WTC11 (cell line): ENCODE results near the gene TANC1. TPM values are rescaled to one million over a fixed set of nuclear protein-coding genes. Genes with fewer than 3 reads are reported as not detected.

Experiments
- ATAC-seq: fragments of 200-7000 bp; cut with Tn5 transposase; 2 replicates; pipeline ENCODE4 v1.10.0; 2021; ENCODE audit warnings: mild to moderate bottlenecking, moderate library complexity
- CTCF ChIA-PET: fragments of 300-600 bp; sonication (Branson Sonifier 250); formaldehyde crosslinking; loops from one replicate; lab custom pipeline; 2021; ENCODE audit warnings: antibody characterized with exemption; lab: Charles Lee
- POLR2A ChIA-PET: fragments of 350-600 bp; sonication (Branson Sonifier 250); formaldehyde crosslinking; loops from one replicate; lab custom pipeline; 2021; ENCODE audit warnings: antibody characterized with exemption; lab: Charles Lee
- DNase-seq: peaks from one replicate; pipeline ENCODE4 v3.0.0; 2021; ENCODE audit warnings: low spot score
- H3K27ac Mint-ChIP-seq: 2 replicates; pipeline ENCODE4 v1.8.0; 2021; ENCODE audit warnings: mixed read lengths
- H3K27me3 Mint-ChIP-seq: 2 replicates; pipeline ENCODE4 v1.8.0; 2021; ENCODE audit warnings: low read depth, mild to moderate bottlenecking, moderate library complexity, mixed read lengths
- H3K36me3 Mint-ChIP-seq: 2 replicates; pipeline ENCODE4 v1.8.0; 2021; ENCODE audit warnings: mixed read lengths
- H3K4me1 Mint-ChIP-seq: 2 replicates; pipeline ENCODE4 v1.8.0; 2022; ENCODE audit warnings: mixed read lengths
- H3K4me3 Mint-ChIP-seq: 2 replicates; pipeline ENCODE4 v1.8.0; 2021; ENCODE audit warnings: mild to moderate bottlenecking, moderate library complexity, mixed read lengths
- H3K9me3 Mint-ChIP-seq: 2 replicates; pipeline ENCODE4 v1.8.0; 2021; ENCODE audit warnings: mixed read lengths
- CREM ChIP-seq: sonication (generic); formaldehyde crosslinking; IDR thresholded peaks from 2 replicates; pipeline ENCODE4 v1.8.1; 2022; ENCODE audit warnings: mild to moderate bottlenecking, missing genetic modification reagents, moderate library complexity
- CTCF ChIP-seq: fragments of 200-600 bp; IDR thresholded peaks from 2 replicates; pipeline ENCODE4 v1.8.0; 2022; ENCODE audit warnings: antibody characterized with exemption
- ETV6 ChIP-seq: sonication (generic); formaldehyde crosslinking; IDR thresholded peaks from 2 replicates; pipeline ENCODE4 v1.8.1; 2022; ENCODE audit warnings: mild to moderate bottlenecking, missing genetic modification reagents
- FOXK1 ChIP-seq: sonication (generic); formaldehyde crosslinking; IDR thresholded peaks from 2 replicates; pipeline ENCODE4 v1.8.0; 2022; ENCODE audit warnings: mild to moderate bottlenecking, moderate library complexity, missing genetic modification reagents
- JUN ChIP-seq: sonication (generic); formaldehyde crosslinking; IDR thresholded peaks from 2 replicates; pipeline ENCODE4 v1.8.0; 2023; ENCODE audit warnings: mild to moderate bottlenecking, missing genetic modification reagents
- RORB ChIP-seq: fragments of 250-450 bp; sonication (Bioruptor Pico); IDR thresholded peaks from 2 replicates; pipeline ENCODE4 v1.9.0; 2021; ENCODE audit warnings: mild to moderate bottlenecking
- TCF7 ChIP-seq: sonication (generic); formaldehyde crosslinking; IDR thresholded peaks from 2 replicates; pipeline ENCODE4 v1.8.0; 2022; ENCODE audit warnings: mild to moderate bottlenecking, low read depth, missing genetic modification reagents, moderate library complexity
- TEAD1 ChIP-seq: sonication (generic); formaldehyde crosslinking; IDR thresholded peaks from 2 replicates; pipeline ENCODE4 v1.8.0; 2022; ENCODE audit warnings: mild to moderate bottlenecking, missing genetic modification reagents
- TEAD4 ChIP-seq: sonication (generic); formaldehyde crosslinking; IDR thresholded peaks from 2 replicates; pipeline ENCODE4 v1.8.0; 2022; ENCODE audit warnings: mild to moderate bottlenecking, missing genetic modification reagents
- ZMAT4 ChIP-seq: fragments of 250-450 bp; sonication (Bioruptor Pico); IDR thresholded peaks from 2 replicates; pipeline ENCODE4 v1.9.0; 2021; ENCODE audit warnings: mild to moderate bottlenecking
- ZNF219 ChIP-seq: sonication (generic); formaldehyde crosslinking; IDR thresholded peaks from 2 replicates; pipeline ENCODE4 v1.8.0; 2023; ENCODE audit warnings: missing genetic modification reagents, mild to moderate bottlenecking, borderline replicate concordance
- ZNF232 ChIP-seq: sonication (generic); formaldehyde crosslinking; IDR thresholded peaks from 2 replicates; pipeline ENCODE4 v1.8.0; 2022; ENCODE audit warnings: mild to moderate bottlenecking, missing genetic modification reagents
- ZNF416 ChIP-seq: fragments of 250-450 bp; sonication (Bioruptor Pico); IDR thresholded peaks from 2 replicates; pipeline ENCODE4 v1.9.0; 2021; ENCODE audit warnings: mild to moderate bottlenecking, inconsistent platforms
- ZNF423 ChIP-seq: fragments of 250-450 bp; sonication (Bioruptor Pico); IDR thresholded peaks from 2 replicates; pipeline ENCODE4 v2.1.2; 2022; ENCODE audit warnings: mild to moderate bottlenecking, moderate library complexity
- ZNF512 ChIP-seq: sonication (generic); formaldehyde crosslinking; IDR thresholded peaks from 2 replicates; pipeline ENCODE4 v1.8.1; 2022; ENCODE audit warnings: missing genetic modification reagents, borderline replicate concordance
- total RNA-seq: library from RNA; stranded (reverse); gene quantifications from 3 replicates; pipeline ENCODE4 v1.2.3, GENCODE V29; 2021
- TF ChIP-seq, protein P1 (sequence below): sonication (generic); formaldehyde crosslinking; IDR thresholded peaks from 2 replicates; pipeline ENCODE4 v1.8.1; 2022; ENCODE audit warnings: low read depth, missing genetic modification reagents, borderline replicate concordance
- TF ChIP-seq, protein P2 (sequence below): sonication (generic); formaldehyde crosslinking; IDR thresholded peaks from 2 replicates; pipeline ENCODE4 v1.8.0; 2022; ENCODE audit warnings: mild to moderate bottlenecking, missing genetic modification reagents
- TF ChIP-seq, protein P3 (sequence below): fragments of 250-450 bp; sonication (Bioruptor Pico); IDR thresholded peaks from 2 replicates; pipeline ENCODE4 v1.9.0; 2021; ENCODE audit warnings: moderate library complexity, mild to moderate bottlenecking, inconsistent platforms, borderline replicate concordance

Gene TANC1
- total RNA-seq, 1 experiment from 2014 or later: 11.6 TPM

- peaks cover 71% of the 10 kb centered on the region for H3K27me3 Mint-ChIP-seq
- no peak overlapping the region for H3K4me3 Mint-ChIP-seq
- no peaks in the 10 kb centered on the region for H3K9me3 Mint-ChIP-seq
- H3K4me1 Mint-ChIP-seq: peaks cover 18% of the 10 kb centered on the region
- ATAC-seq (no peak), DNase-seq (no peak)
- no peak overlapping the region for H3K27ac Mint-ChIP-seq
- H3K36me3 Mint-ChIP-seq: no peaks in the 10 kb centered on the region
- POLR2A ChIA-PET: no interaction called here
- TF ChIP-seq ZNF232 (no peak), FOXK1 (CRISPR knock-in tag) (no peak), ZNF416 (no peak), TCF7 (no peak), ZNF219 (no peak), CTCF (no peak)
- CTCF ChIA-PET: interaction anchor here (0.6 kb wide), 1 partner anchor 140 kb away, joined by 3 read pairs; no protein-coding TSS in a partner anchor
Measured at GRCh38 chr2:159209341-159210306, 241.2 kb downstream of the TANC1 start.

- peak overlapping the region; percentile 88 for H3K27ac Mint-ChIP-seq
- ChIA-PET POLR2A (no interaction called here), CTCF (interaction anchor here (0.6 to 2.0 kb wide), 7 partner anchors 9 to 244 kb away, joined by 3 to 4 read pairs (median 3); no protein-coding TSS in a partner anchor)
- ATAC-seq (peak; percentile 92), DNase-seq (peak; percentile 56)
- H3K9me3 Mint-ChIP-seq: no peaks in the 10 kb centered on the region
- no peaks in the 10 kb centered on the region; the same call in 1 of the 2 replicates for H3K36me3 Mint-ChIP-seq
- TF ChIP-seq TEAD1 (CRISPR knock-in tag) (peak; percentile 98), CREM (CRISPR knock-in tag) (peak; percentile 41; the same call in 1 of the 2 replicates), RORB (CRISPR knock-in tag) (no peak), ZNF423 (CRISPR knock-in tag) (peak; percentile 9; the same call in 1 of the 2 replicates), TEAD4 (peak; percentile 76; the same call in 1 of the 2 replicates), FOXK1 (CRISPR knock-in tag) (peak; percentile 58; the same call in 1 of the 2 replicates), ETV6 (CRISPR knock-in tag) (0 out of 2 replicates have a peak, but pooled peaks have one; percentile 50), ZNF512 (CRISPR knock-in tag) (no peak)
- TF ChIP-seq, protein P1, sequence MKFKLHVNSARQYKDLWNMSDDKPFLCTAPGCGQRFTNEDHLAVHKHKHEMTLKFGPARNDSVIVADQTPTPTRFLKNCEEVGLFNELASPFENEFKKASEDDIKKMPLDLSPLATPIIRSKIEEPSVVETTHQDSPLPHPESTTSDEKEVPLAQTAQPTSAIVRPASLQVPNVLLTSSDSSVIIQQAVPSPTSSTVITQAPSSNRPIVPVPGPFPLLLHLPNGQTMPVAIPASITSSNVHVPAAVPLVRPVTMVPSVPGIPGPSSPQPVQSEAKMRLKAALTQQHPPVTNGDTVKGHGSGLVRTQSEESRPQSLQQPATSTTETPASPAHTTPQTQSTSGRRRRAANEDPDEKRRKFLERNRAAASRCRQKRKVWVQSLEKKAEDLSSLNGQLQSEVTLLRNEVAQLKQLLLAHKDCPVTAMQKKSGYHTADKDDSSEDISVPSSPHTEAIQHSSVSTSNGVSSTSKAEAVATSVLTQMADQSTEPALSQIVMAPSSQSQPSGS (CRISPR knock-in tag): no peak
- TF ChIP-seq, all 79 proteins: peak for 6
- H3K4me1 Mint-ChIP-seq: peaks cover 18% of the 10 kb centered on the region
- H3K4me3 Mint-ChIP-seq: peak overlapping the region; percentile 31
- peaks cover 90% of the 10 kb centered on the region for H3K27me3 Mint-ChIP-seq
Measured at GRCh38 chr2:159211447-159212396, 243.3 kb downstream of the TANC1 start.

- Mint-ChIP-seq H3K9me3 (no peaks in the 10 kb centered on the region), H3K27ac (no peak overlapping the region)
- CTCF ChIA-PET: no interaction called here
- TF ChIP-seq JUN (CRISPR knock-in tag) (no peak), ZMAT4 (CRISPR knock-in tag) (no peak)
- TF ChIP-seq, protein P2, sequence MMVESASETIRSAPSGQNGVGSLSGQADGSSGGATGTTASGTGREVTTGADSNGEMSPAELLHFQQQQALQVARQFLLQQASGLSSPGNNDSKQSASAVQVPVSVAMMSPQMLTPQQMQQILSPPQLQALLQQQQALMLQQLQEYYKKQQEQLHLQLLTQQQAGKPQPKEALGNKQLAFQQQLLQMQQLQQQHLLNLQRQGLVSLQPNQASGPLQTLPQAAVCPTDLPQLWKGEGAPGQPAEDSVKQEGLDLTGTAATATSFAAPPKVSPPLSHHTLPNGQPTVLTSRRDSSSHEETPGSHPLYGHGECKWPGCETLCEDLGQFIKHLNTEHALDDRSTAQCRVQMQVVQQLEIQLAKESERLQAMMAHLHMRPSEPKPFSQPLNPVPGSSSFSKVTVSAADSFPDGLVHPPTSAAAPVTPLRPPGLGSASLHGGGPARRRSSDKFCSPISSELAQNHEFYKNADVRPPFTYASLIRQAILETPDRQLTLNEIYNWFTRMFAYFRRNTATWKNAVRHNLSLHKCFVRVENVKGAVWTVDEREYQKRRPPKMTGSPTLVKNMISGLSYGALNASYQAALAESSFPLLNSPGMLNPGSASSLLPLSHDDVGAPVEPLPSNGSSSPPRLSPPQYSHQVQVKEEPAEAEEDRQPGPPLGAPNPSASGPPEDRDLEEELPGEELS (CRISPR knock-in tag): no peak
- TF ChIP-seq, protein P3, sequence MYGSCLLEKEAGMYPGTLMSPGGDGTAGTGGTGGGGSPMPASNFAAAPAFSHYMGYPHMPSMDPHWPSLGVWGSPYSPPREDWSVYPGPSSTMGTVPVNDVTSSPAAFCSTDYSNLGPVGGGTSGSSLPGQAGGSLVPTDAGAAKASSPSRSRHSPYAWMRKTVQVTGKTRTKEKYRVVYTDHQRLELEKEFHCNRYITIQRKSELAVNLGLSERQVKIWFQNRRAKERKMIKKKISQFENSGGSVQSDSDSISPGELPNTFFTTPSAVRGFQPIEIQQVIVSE (CRISPR knock-in tag): no peak
Measured at GRCh38 chr2:159213296-159213695, 244.9 kb downstream of the TANC1 start.

More at GRCh38 chr2:159213296-159213695, 244.9 kb downstream of the TANC1 start:
- H3K4me3 Mint-ChIP-seq: no peak overlapping the region
- DNase-seq (no peak), ATAC-seq (no peak)
- POLR2A ChIA-PET: interaction anchor here (0.6 kb wide), 1 partner anchor 38 kb away, joined by 4 read pairs; no protein-coding TSS in a partner anchor
- H3K4me1 Mint-ChIP-seq: peaks cover 18% of the 10 kb centered on the region
- peaks cover 85% of the 10 kb centered on the region for H3K27me3 Mint-ChIP-seq
- H3K36me3 Mint-ChIP-seq: peaks cover 2% of the 10 kb centered on the region; the same call in 1 of the 2 replicates
